ENCODE results near the gene SEC62.
A peak's percentile ranks its signal among the peaks of the same experiment; 100 is the strongest.

SEC62 gene

GRCh38 chr3:169966951-169967915 is 626 bp downstream of the SEC62 start:
- DNase-seq (ENCODE audit: low spot score): peak; percentile 71

- DNase-seq (ENCODE audit: low spot score): no peak
These were observed 1.7 kb downstream of the SEC62 start for GRCh38 chr3:169968224-169968885.

- DNase-seq (ENCODE audit: low spot score): no peak
These were observed 2.8 kb downstream of the SEC62 start for GRCh38 chr3:169969174-169970095.

GRCh38 chr3:169970847-169971246 is 4.2 kb downstream of the SEC62 start:
- no peak for DNase-seq (ENCODE audit: low spot score)

GRCh38 chr3:169971522-169971921 is 4.9 kb downstream of the SEC62 start:
- DNase-seq (ENCODE audit: low spot score): no peak

GRCh38 chr3:169980055-169980454 is 13.4 kb downstream of the SEC62 start:
- no peak for DNase-seq (ENCODE audit: low spot score)

GRCh38 chr3:169984292-169984691 is 17.7 kb downstream of the SEC62 start:
- DNase-seq (ENCODE audit: low spot score): no peak

- no peak for DNase-seq (ENCODE audit: low spot score)
These were observed 23.8 kb downstream of the SEC62 start for GRCh38 chr3:169990431-169990830.

- no peak for DNase-seq (ENCODE audit: low spot score)
These were observed 25.5 kb downstream of the SEC62 start for GRCh38 chr3:169992156-169992555.

GRCh38 chr3:169992781-169993180 is 26.2 kb downstream of the SEC62 start:
- DNase-seq (ENCODE audit: low spot score): no peak

GRCh38 chr3:169993761-169994160 is 27.2 kb downstream of the SEC62 start:
- DNase-seq (ENCODE audit: low spot score): no peak

- DNase-seq (ENCODE audit: low spot score): no peak
These were observed 29.5 kb downstream of the SEC62 start for GRCh38 chr3:169996063-169996462.

GRCh38 chr3:169998668-169999131 is 32.1 kb downstream of the SEC62 start:
- no peak for DNase-seq (ENCODE audit: low spot score)

- no peak for DNase-seq (ENCODE audit: low spot score)
These were observed 32.8 kb downstream of the SEC62 start for GRCh38 chr3:169999433-169999832.

GRCh38 chr3:170000051-170000450 is 33.4 kb downstream of the SEC62 start:
- DNase-seq (ENCODE audit: low spot score): no peak

GRCh38 chr3:170002231-170002630 is 35.6 kb downstream of the SEC62 start:
- DNase-seq (ENCODE audit: low spot score): no peak

- DNase-seq (ENCODE audit: low spot score): no peak
These were observed 36.3 kb downstream of the SEC62 start for GRCh38 chr3:170002879-170003278.

- no peak for DNase-seq (ENCODE audit: low spot score)
These were observed 37.3 kb downstream of the SEC62 start for GRCh38 chr3:170003881-170004356.

- peak; percentile 8 for DNase-seq (ENCODE audit: low spot score)
These were observed 40.5 kb downstream of the SEC62 start for GRCh38 chr3:170007031-170007663.

GRCh38 chr3:170010498-170010897 is 43.9 kb downstream of the SEC62 start:
- no peak for DNase-seq (ENCODE audit: low spot score)

- no peak for DNase-seq (ENCODE audit: low spot score)
These were observed 46.2 kb downstream of the SEC62 start for GRCh38 chr3:170012683-170013400.

Data from SW480 (cell line).